Retina (tissue), 1 donor: ENCODE results near the gene EXOG.
"Not testable (repeated sequence)": the region's sequence is repeated elsewhere in the genome, so short reads cannot be mapped to it uniquely, and the experiment has no call there.

Source experiments
- DNase-seq: peaks from one replicate; pipeline ENCODE4 v3.0.0-alpha.2; 2016

Gene EXOG

DNA sequence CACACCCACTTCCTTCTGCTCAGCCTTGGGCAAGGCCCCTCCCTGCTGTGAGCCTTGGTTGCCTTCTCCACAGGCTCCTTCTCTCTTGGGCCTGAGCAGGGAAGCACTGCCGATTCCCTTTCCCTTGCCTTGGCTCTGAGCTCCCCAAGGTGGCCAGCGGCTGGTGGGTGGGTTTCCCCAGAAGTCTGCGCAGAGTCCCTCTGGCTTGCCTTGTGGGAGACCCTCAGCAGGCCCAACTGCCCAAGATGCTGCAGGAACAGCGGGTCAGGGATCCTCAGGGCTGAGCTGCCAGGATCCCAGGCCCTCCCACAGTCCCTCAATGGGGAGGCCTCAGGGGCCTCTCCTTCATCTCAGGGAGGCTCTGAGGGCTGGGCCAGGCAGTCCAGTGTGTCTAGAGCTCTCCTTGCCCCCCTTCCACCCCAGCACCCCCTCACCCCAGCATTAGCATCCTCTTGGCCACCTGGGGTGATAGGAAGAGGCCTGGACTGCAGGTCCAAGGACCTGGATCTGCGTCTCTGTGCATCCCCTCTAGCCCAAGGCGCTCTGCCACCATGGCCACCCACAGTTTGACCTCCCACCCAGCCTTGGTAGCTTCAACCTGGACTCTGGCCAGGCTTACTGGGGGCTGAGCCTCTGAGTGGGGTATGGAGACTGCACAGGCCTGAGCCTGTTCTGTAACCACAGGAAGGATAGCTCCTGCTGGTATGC, 68.6 kb downstream of the EXOG start:
- no peak for DNase-seq

DNA sequence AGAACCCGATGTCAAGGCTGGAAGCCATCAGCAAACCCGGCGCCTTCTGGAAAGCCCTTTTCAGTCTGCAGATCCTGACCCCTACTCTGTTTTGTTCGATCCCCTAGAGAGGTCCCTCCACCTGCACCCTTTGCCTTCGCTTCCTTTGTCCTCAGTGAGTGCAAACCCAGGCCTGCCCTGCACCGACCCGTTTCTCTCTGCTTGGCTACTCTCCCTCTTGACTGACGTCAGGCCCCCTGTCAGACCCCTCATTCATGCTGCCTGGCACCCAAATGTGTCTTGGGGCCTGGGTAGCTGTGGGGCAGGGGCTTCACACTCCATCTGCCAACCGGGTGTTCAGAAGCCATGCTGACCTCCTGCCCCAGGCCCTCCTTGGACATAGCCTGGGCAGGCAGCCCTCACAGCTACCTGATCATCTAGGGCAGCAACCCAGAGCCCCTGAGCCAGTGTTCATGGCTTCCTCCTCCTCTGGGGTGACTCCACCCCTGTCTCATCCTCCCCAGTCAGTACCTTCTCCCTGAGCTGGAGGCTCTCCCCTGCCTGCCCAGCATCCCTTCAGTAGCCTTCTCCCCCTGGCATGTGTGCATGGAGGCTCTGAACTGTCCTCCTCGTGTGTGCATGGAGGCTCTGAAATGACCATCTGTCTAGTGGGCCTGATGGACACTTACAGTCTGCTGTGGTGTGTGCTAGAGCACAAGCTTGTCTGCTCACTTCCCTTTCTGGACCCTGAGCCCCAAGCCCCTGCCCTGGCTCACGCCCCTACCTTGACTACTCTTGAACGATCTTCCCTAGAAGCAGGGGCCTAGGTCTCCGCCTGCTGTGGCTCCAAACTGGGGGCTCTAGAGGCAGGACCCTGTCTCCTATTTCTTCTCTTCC, 69.4 kb downstream of the EXOG start:
- no peak for DNase-seq

DNA sequence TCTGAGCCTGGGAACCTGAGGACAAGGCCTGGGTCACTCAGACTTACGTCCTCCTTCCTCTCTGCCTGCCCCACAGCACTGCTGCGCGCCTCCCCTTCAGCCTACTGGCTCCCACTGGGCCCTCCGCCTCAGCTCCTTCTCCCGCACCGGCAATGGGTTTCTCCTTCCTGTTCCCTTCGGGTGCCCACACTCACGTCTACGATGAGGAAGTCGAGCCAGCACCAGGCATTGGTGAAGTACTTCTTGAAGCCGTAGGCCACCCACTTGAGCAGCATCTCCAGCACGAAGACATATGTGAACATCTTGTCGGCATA, 70.0 kb downstream of the EXOG start:
- no peak for DNase-seq

DNA sequence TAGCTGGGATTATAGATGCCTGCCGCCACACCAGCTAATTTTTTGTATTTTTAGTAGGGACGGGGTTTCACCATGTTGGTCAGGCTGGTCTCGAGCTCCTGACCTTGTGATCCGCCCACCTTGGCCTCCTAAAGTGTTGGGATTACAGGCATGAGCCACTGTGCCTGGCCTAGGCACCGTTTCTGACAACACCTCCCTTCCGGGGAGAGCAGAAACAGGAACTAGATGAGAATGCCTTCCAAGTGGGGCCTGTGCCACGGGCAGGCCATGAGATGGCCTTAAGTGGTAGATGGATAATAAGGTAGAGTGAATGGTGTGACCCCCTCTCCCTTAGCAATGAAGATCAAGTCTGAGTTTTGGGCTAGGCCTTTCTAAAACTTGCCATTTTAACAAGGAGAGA, 70.7 kb downstream of the EXOG start:
- DNase-seq: not testable (repeated sequence)

- no peak for DNase-seq
These were observed 71.4 kb downstream of the EXOG start for GRCh38 chr3:38567498-38567897.

GRCh38 chr3:38573111-38573510, 77.0 kb downstream of the EXOG start:
- no peak for DNase-seq

DNA sequence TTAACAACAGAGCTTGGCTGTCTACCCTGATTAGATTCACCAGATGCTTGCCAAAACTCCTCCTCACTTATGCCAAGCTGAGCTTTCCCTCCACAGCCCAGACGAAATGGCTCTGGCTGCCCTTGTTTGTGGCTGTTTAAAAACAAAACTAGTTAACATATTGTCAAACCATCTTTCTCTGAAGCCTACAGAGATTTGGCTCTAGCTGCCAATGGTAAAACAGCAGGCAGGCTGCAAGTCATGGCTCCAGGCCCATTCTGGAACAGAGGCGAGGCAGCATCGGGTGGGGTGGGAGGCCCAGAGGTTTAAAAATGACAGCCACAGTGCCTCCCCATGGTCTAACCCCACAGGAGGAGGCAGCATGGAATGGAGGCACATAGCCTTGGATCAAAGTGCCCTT, 77.4 kb downstream of the EXOG start:
- no peak for DNase-seq

- DNase-seq: peak; percentile 25
These were observed 78.5 kb downstream of the EXOG start for GRCh38 chr3:38574411-38575278.

DNA sequence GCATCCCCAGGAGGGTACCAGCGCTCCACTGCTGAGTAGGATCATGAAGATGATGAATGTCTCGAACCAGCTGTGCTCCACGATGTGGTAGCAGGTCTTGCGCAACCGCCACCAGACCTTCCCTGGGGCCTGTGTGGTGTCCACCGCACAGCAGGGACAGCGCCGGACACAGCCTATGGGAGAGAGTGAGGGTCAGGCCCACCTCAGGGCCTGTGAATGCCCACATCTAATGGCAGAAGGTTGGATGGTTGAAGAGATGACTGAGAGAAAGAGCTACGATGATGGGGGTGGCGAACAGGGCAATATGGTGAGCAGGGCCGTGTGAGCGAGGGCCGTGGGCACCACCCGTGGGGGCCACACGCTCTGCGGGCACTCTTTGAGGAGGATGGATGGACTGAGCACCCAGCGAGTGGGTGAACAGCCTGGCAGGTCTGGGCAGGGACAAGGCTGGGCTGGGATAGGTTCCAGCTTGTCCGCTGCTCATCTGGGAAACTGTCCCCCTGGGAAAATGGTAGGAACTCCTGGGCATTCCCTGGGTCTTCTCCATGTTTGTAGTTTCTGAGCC, 79.2 kb downstream of the EXOG start:
- no peak for DNase-seq
